Vagina (tissue), 2 donors: ENCODE measurements around the gene ASTN2.

ENCODE experiments used
- POLR2A ChIP-seq, 2 donors: fragments of 450-650 bp; IDR thresholded peaks; one replicate each; pipeline ENCODE4 v1.6.1; 2017; ENCODE audit warnings: antibody characterized with exemption in 2 of 2, mild to moderate bottlenecking in 2 of 2, moderate library complexity in 2 of 2
- TF ChIP-seq, protein P1 (sequence below), 3 experiments: fragments of 450-650 bp in 2 of 3; fragments of 200-600 bp in 1 of 3; sonication (generic) in 1 of 3; IDR thresholded peaks; one replicate each; pipeline ENCODE4 v1.5.1; 2017 to 2019; ENCODE audit warnings: antibody characterized with exemption in 3 of 3, mild to moderate bottlenecking in 2 of 3, moderate library complexity in 2 of 3

DNA sequence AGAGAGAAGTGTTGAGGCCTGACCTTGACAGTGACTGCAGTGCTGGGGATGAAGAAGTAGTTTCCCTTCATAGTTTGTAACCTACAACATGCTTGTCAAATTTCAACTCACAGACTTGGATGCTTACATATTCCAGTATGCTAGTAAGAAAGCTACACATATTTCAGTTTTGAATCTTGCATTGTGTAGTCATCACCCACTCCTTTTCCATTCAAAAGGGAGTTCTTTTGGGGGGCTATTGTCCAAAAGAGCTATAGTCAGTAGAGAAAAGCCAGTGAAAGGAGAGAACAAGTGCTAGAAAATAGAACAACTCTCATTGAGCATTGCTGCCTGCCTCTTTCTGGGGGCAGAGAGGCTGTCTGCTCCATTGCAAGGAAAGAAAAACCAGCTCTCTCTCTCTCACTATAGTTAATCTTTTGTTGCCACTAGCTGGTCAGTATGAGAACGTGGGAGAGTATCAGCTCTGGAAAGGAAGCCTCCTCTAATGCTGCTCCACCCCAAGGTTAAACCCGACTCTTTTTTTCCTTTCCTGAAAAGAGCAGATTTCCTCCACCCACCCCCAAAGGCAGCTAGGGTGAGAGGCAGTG lies 7.3 kb downstream of the ASTN2 start:
- TF ChIP-seq POLR2A (IDR thresholded peaks at IDR 0.05): no peak
- TF ChIP-seq, protein P1, sequence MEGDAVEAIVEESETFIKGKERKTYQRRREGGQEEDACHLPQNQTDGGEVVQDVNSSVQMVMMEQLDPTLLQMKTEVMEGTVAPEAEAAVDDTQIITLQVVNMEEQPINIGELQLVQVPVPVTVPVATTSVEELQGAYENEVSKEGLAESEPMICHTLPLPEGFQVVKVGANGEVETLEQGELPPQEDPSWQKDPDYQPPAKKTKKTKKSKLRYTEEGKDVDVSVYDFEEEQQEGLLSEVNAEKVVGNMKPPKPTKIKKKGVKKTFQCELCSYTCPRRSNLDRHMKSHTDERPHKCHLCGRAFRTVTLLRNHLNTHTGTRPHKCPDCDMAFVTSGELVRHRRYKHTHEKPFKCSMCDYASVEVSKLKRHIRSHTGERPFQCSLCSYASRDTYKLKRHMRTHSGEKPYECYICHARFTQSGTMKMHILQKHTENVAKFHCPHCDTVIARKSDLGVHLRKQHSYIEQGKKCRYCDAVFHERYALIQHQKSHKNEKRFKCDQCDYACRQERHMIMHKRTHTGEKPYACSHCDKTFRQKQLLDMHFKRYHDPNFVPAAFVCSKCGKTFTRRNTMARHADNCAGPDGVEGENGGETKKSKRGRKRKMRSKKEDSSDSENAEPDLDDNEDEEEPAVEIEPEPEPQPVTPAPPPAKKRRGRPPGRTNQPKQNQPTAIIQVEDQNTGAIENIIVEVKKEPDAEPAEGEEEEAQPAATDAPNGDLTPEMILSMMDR (IDR thresholded peaks at IDR 0.05): no peak
